ENCODE data around the gene VPREB3.

Gene VPREB3

GRCh38 chr22:23782252-23782651 is 28.0 kb upstream of the VPREB3 start:
- no peaks in the 10 kb centered on the region for H3K9me3 ChIP-seq (ENCODE audit: insufficient read depth, low read length)
- no peak overlapping the region for H3K4me2 ChIP-seq (ENCODE audit: low read depth, low read length, poor library complexity, severe bottlenecking)
- peaks cover under 1% of the 10 kb centered on the region; the same call in 1 of the 2 replicates for H3K79me2 ChIP-seq (ENCODE audit: insufficient read depth, low read length)
- no peaks in the 10 kb centered on the region for H3K36me3 ChIP-seq (ENCODE audit: low read length)
- no peaks in the 10 kb centered on the region for H3K27me3 ChIP-seq (ENCODE audit: low read length)
- no peak overlapping the region for H3K27ac ChIP-seq (ENCODE audit: low read depth, low read length)
- no peak overlapping the region for H3K4me3 ChIP-seq (ENCODE audit: insufficient read depth, low read length, poor library complexity, severe bottlenecking)
- H2AFZ ChIP-seq (ENCODE audit: low read depth, low read length, severe bottlenecking) = no peak overlapping the region
- TF ChIP-seq EZH2phosphoT487 (conservative IDR thresholded peaks at IDR 0.05; ENCODE audit: low read length) (no peak), CTCF (IDR thresholded peaks at IDR 0.05; ENCODE audit: insufficient read depth, low read length, poor library complexity, severe bottlenecking) (no peak)
- H4K20me1 ChIP-seq (ENCODE audit: low read depth, low read length) = no peaks in the 10 kb centered on the region
- H3F3A ChIP-seq (ENCODE audit: insufficient read depth) = no peaks in the 10 kb centered on the region; the same call in 1 of the 2 replicates
- H3K9me2 ChIP-seq (replicated peaks; ENCODE audit: insufficient read depth, low read length) = no peaks in the 10 kb centered on the region
- H3K9ac ChIP-seq (ENCODE audit: low read length) = no peak overlapping the region

GRCh38 chr22:23781511-23782183 is 27.4 kb upstream of the VPREB3 start:
- H3K27ac ChIP-seq (ENCODE audit: low read depth, low read length) = no peak overlapping the region
- H2AFZ ChIP-seq (ENCODE audit: low read depth, low read length, severe bottlenecking) = no peak overlapping the region
- no peak overlapping the region for H3K4me3 ChIP-seq (ENCODE audit: insufficient read depth, low read length, poor library complexity, severe bottlenecking)

GRCh38 chr22:23781065-23781464 is 26.8 kb upstream of the VPREB3 start:
- Histone ChIP-seq H4K20me1 (ENCODE audit: low read depth, low read length) (no peaks in the 10 kb centered on the region), H3K27me3 (ENCODE audit: low read length) (no peaks in the 10 kb centered on the region), H3F3A (ENCODE audit: insufficient read depth) (no peaks in the 10 kb centered on the region), H3K36me3 (ENCODE audit: low read length) (no peaks in the 10 kb centered on the region), H3K27ac (ENCODE audit: low read depth, low read length) (no peak overlapping the region), H3K9ac (ENCODE audit: low read length) (no peak overlapping the region), H2AFZ (ENCODE audit: low read depth, low read length, severe bottlenecking) (no peak overlapping the region), H3K4me2 (ENCODE audit: low read depth, low read length, poor library complexity, severe bottlenecking) (no peak overlapping the region), H3K9me2 (replicated peaks; ENCODE audit: insufficient read depth, low read length) (no peaks in the 10 kb centered on the region), H3K4me3 (ENCODE audit: insufficient read depth, low read length, poor library complexity, severe bottlenecking) (no peak overlapping the region), H3K9me3 (ENCODE audit: insufficient read depth, low read length) (no peaks in the 10 kb centered on the region), H3K79me2 (ENCODE audit: insufficient read depth, low read length) (no peaks in the 10 kb centered on the region)
- TF ChIP-seq EZH2phosphoT487 (conservative IDR thresholded peaks at IDR 0.05; ENCODE audit: low read length) = no peak
- TF ChIP-seq CTCF (IDR thresholded peaks at IDR 0.05; ENCODE audit: insufficient read depth, low read length, poor library complexity, severe bottlenecking) = no peak

More at GRCh38 chr22:23781511-23782183, 27.4 kb upstream of the VPREB3 start:
- Histone ChIP-seq H3K9me2 (replicated peaks; ENCODE audit: insufficient read depth, low read length) (no peaks in the 10 kb centered on the region), H3F3A (ENCODE audit: insufficient read depth) (no peaks in the 10 kb centered on the region; the same call in 1 of the 2 replicates), H3K79me2 (ENCODE audit: insufficient read depth, low read length) (no peaks in the 10 kb centered on the region), H3K4me2 (ENCODE audit: low read depth, low read length, poor library complexity, severe bottlenecking) (no peak overlapping the region), H3K27me3 (ENCODE audit: low read length) (no peaks in the 10 kb centered on the region), H3K9ac (ENCODE audit: low read length) (no peak overlapping the region), H4K20me1 (ENCODE audit: low read depth, low read length) (no peaks in the 10 kb centered on the region), H3K9me3 (ENCODE audit: insufficient read depth, low read length) (no peaks in the 10 kb centered on the region), H3K36me3 (ENCODE audit: low read length) (no peaks in the 10 kb centered on the region)
- no peak for TF ChIP-seq EZH2phosphoT487 (conservative IDR thresholded peaks at IDR 0.05; ENCODE audit: low read length)
- TF ChIP-seq CTCF (IDR thresholded peaks at IDR 0.05; ENCODE audit: insufficient read depth, low read length, poor library complexity, severe bottlenecking) = no peak
